A204.1 (cell line): ENCODE results near the gene CGB7.
A peak's percentile ranks its signal among the peaks of the same experiment; 100 is the strongest.

ENCODE experiments used
- FAIRE-seq: peaks from 2 replicates; lab custom pipeline; 2012; peaks lifted over from hg19 to GRCh38; lab: Jason Lieb, UNC

The CGB7 gene

DNA sequence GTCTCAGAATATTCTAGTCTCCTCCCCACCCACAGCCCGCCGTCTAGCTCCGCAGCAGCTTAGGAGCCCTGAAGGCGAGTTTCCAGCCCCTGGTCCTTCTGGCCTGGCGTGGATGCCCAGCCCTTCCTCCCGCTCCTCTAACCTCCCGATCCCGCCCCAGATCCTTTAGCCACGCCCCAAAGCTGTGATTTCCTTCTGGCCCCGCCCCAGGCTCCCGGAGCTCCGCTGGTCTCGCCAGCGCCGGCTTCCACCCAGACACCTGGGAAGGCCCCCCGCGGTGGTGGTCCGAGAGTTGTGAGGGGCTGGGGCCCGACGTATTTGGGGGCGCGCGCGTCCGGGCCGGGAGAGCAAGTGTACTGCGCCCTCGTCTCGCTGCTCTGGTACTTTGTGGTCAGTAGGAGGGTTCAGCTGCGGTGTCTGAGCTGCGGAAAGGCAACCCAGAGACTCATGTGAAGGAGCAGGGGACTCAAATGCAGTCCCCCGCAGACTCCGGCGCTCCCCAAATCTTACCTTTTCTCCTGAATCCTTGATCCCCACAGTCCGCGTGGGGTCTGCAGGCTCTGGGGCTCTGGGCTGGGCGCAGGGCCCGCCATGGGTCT, at the start of gene CGB7:
TSS of gene CGB7 (minus strand) at position 114 of the 599 bp plus-strand sequence. CDS start 2,374 bp downstream, outside the sequence.
- no peak for FAIRE-seq

DNA sequence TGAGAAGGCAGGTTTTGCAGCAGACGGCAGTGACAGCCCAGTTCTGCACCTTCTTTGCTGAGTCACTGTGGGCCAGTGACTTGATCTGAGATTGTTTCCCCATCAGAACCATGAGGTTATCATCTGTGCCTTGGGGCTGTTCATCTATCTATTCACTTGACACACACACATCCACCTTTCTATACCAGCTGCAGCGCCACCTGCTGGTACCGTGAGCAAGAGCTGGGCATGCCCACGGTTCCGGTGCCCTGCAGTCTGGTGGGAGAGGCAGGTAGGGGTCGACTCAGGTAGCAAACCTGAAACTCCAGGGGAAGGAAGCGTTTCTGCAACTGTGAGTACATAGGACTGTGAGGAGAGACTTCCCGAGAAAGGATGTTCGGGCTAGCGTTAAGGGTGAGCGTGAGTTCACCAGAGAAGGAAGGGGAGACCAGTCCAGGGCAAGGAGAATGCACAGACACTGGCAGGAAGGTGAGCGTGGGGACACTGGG, 49.1 kb upstream of the CGB7 start:
- no peak for FAIRE-seq

DNA sequence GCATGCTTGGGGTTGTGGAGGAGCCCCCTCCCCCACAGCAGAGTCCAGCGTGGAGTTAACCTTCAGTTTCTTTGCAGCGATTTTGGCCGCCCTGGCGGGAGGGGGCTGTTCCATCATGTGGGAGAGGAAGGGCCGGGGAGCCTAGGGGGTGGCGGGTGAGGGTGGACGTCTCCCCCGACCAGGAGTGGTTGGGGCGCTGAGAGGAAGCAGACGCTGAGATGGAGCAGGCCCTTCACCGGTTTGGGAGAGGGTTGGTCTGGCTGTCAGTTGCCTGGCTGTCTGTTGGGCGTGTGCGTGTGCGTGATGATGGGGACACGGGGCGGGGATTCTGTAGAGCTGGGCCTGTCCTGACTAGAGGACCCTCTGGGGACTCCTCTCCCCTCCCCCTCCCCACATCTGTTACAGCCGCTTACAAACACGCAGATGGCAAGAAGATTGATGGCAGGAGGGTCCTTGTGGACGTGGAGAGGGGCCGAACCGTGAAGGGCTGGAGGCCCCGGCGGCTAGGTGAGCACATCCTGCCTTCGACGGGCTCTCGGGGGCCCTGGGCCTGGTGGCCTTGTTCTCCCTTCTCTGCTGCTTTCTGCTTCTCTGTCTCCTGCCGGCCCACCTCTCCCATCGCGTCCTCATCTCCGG, 46.8 kb upstream of the CGB7 start:
- no peak for FAIRE-seq

- FAIRE-seq, result no peak
Observed at GRCh38 chr19:49103331-49104085, 46.0 kb upstream of the CGB7 start.

- no peak for FAIRE-seq
Observed at GRCh38 chr19:49102303-49102702, 44.8 kb upstream of the CGB7 start.

- FAIRE-seq, result no peak
Observed at GRCh38 chr19:49101160-49101559, 43.6 kb upstream of the CGB7 start.

DNA sequence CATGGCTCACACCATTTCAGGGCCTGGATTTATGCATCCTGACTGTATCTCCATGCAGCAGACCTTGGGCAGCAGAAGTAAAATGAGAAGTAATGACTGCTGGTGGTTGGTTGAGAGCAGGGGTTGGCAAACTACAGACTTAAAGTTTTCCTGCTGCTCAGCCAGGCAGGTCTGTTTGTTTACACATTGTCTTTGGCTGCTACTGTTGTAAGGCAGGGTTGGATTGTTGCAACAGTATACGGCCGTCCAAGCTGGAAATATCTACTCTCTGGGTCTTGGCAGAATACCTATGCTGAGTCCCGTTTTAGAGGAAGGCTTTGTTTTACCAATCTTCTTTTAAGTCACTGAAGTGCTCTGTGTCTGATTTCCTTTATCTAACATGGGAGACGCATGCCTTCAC, 41.2 kb upstream of the CGB7 start:
- no peak for FAIRE-seq

- FAIRE-seq, result peak; percentile 60
Observed at GRCh38 chr19:49097453-49098288, 40.1 kb upstream of the CGB7 start.

- FAIRE-seq, result no peak
Observed at GRCh38 chr19:49094505-49095482, 37.2 kb upstream of the CGB7 start.

DNA sequence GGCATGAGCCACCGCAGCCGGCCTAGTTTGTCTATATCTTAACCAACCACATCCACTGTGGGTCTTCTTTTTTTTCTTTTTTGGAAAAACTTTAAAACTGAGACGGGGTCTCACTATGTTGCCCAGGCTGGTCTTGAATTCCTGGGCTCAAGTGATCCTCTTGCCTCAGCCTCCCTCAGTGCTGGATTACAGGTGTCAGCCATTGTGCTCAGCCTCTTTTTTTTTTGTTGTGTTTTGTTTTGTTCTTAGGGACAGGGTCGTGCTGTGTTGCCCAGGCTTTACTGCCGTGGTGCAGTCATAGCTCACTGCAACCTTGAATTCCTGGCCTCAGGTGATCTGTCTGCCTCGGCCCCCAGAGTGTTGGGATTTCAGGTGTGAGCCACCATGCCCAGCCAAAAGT, 35.1 kb upstream of the CGB7 start:
- FAIRE-seq, result no peak

DNA sequence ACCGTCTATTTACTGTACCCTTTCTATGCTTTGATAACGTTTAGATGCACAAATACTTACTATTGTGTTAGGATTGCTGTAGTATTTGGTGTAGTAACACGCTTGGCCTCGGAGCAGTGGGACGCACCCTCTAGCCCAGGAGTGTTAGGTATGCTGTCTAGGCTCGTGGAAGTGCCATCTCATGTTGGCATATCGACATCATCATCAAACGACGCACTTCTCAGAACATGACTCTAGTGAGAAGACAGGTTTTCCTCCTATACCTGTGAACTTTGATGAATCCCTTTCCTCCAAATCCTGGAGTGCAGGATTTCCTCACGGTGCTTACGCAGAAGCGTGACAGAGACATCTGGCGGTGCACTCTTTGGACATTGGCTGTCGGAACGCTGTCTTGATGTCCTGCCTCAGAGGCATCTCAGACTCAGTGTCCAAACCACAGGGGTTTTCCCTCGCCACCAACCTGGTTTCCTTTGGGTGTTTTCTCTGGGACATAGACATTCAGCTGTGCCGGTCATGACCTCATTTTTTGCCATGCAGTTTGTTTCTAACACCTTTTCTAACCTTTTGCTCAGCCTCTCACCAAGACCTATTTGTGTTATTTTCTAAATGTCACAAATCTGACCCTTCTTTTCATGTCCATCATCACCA, 34.0 kb upstream of the CGB7 start:
- FAIRE-seq, result no peak

DNA sequence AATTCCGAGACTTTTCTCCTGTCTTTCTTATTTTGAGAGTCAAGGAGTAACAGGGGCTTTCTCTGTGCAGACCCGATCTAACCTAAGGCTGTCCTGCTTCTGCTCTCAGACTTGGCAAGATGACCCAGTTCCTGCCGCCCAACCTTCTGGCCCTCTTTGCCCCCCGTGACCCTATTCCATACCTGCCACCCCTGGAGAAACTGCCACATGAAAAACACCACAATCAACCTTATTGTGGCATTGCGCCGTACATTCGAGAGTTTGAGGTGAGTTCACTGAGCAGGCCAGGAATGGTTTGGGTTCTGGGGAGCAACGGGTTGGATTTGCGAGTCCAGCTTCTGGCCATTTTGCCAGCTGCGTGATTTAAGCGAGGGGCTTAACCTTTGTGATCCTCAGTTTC, 28.7 kb upstream of the CGB7 start:
- FAIRE-seq, result no peak

DNA sequence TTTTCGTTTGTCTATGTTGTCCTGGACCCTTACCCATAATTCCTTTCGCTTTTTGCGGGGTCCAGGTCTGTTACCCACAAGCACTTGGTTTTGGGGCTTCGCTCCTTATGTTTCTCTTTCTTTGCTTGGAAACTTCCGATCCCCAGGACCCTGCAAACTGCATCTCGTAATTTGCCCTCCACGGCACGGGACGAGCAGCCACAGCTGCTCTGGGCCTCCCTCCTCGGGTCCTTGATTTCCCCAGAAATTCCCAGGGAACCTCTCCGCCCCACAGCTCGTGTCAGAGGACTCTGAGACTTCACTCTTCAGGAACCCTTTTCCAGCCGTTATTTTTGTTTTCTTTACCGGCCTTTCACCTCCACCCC, 28.3 kb upstream of the CGB7 start:
- FAIRE-seq, result no peak

- peak; percentile 90 for FAIRE-seq
Observed at GRCh38 chr19:49085020-49085867, 27.7 kb upstream of the CGB7 start, which contains the start of gene SNRNP70. TSS of gene SNRNP70 (plus strand) at chr19:49085451. CDS start at chr19:49086415, 964 bp downstream.

- FAIRE-seq, result no peak
Observed at GRCh38 chr19:49084206-49085019, 26.9 kb upstream of the CGB7 start.

DNA sequence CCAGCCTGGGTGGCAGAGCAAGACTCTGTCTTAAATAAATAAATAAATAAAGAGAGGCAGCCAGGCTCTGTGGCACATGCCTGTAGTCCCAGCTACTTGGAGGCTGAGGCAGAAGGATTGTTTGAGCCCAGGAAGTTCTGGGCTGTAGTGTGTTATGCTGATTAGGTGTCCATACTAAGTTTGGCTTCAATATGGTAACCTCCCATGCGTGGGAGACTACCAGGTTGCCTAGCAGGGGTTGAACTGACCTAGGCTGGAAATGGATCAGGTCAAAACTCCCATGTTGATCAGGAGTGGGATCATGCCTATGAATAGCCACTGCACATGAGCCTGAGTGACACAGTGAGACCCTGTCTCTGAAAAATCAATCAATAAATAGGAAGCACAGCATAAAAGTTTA, 23.7 kb upstream of the CGB7 start:
- FAIRE-seq, result no peak

DNA sequence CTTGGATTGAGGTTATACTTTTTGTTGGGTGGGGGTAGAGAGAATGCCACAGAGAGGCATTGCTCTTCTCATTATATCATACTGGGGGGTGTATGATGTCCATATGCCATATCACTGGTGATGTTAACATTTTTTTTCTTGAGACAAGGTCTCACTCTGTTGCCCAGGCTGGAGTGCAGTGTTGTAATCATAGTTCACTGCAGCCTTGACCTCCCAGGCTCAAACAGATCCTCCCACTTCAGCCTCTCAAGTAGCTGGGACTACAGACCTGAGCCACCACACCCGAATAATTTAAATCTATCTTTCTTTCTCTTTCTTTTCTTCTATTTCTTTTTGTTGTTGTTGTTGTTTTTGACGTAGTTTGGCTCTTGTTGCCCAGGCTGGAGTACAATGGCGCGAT, 22.8 kb upstream of the CGB7 start:
- no peak for FAIRE-seq

DNA sequence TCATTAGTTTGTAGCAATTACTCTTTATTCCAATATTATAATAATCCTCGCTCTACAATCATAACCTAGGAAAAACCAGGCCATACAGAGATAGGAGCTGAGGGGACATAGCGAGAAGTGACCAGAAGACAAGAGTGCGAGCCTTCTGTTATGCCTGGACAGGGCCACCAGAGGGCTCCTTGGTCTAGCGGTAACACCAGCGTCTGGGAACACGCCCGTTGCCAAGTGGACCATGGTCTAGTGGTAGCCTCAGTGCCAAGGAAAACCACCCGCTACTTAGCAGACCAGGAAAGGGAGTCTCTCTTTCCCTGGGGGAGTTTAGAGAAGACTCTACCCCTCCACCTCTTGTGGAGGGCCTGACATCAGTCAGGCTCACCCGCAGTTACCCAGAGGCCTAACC, 17.3 kb upstream of the CGB7 start:
- peak; percentile 67 for FAIRE-seq
